22Rv1 (cell line): ENCODE data around the gene APOF.

Experiments
- H3K27ac ChIP-seq: fragments of 450-650 bp; 2 replicates; pipeline ENCODE4 v1.5.1; 2017
- ZFX ChIP-seq: fragments of 450-650 bp; IDR thresholded peaks from 2 replicates; pipeline ENCODE4 v1.6.1; 2017; ENCODE audit warnings: antibody characterized with exemption, borderline replicate concordance
- TF ChIP-seq, protein P1 (sequence below): fragments of 450-650 bp; IDR thresholded peaks from 2 replicates; pipeline ENCODE4 v1.5.1; 2017; ENCODE audit warnings: mild to moderate bottlenecking

The APOF gene

DNA sequence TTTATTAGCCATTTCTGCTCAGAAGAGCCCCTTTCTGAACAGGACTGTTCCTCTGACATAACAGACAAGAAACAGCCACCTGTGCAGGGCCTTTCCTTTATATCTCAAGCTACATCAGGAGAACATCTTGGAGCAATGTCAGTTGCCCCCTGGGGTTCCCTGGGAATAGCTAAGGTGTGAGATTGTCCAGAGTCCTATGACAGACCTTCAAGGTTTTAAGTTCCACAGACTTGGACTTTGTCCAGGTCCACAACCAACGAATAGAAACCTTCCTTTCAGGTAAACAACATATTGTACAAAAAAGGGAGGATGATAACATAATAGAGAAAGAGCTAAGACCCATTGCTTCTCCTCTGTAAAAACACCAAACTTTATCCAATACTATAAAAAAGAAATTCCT is 21.0 kb downstream of the APOF start:
- no peak for TF ChIP-seq ZFX
- TF ChIP-seq, protein P1, sequence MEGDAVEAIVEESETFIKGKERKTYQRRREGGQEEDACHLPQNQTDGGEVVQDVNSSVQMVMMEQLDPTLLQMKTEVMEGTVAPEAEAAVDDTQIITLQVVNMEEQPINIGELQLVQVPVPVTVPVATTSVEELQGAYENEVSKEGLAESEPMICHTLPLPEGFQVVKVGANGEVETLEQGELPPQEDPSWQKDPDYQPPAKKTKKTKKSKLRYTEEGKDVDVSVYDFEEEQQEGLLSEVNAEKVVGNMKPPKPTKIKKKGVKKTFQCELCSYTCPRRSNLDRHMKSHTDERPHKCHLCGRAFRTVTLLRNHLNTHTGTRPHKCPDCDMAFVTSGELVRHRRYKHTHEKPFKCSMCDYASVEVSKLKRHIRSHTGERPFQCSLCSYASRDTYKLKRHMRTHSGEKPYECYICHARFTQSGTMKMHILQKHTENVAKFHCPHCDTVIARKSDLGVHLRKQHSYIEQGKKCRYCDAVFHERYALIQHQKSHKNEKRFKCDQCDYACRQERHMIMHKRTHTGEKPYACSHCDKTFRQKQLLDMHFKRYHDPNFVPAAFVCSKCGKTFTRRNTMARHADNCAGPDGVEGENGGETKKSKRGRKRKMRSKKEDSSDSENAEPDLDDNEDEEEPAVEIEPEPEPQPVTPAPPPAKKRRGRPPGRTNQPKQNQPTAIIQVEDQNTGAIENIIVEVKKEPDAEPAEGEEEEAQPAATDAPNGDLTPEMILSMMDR, result no peak
- no peak overlapping the region for H3K27ac ChIP-seq

DNA sequence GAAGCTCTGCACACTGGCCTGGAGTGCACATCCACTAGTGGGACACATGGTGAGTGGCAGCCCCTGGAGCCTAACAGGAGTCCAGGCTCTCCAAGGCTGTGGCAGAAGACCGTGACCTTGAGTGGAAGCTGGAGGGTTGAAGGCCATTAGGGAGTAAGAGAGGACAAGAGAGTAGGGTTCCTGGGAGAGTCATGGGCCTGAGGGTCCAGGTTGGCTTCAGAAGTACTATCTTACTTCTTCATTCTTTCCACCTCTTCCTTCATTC is 23.6 kb downstream of the APOF start:
- H3K27ac ChIP-seq, result no peak overlapping the region
- TF ChIP-seq, protein P1, result no peak
- no peak for TF ChIP-seq ZFX

DNA sequence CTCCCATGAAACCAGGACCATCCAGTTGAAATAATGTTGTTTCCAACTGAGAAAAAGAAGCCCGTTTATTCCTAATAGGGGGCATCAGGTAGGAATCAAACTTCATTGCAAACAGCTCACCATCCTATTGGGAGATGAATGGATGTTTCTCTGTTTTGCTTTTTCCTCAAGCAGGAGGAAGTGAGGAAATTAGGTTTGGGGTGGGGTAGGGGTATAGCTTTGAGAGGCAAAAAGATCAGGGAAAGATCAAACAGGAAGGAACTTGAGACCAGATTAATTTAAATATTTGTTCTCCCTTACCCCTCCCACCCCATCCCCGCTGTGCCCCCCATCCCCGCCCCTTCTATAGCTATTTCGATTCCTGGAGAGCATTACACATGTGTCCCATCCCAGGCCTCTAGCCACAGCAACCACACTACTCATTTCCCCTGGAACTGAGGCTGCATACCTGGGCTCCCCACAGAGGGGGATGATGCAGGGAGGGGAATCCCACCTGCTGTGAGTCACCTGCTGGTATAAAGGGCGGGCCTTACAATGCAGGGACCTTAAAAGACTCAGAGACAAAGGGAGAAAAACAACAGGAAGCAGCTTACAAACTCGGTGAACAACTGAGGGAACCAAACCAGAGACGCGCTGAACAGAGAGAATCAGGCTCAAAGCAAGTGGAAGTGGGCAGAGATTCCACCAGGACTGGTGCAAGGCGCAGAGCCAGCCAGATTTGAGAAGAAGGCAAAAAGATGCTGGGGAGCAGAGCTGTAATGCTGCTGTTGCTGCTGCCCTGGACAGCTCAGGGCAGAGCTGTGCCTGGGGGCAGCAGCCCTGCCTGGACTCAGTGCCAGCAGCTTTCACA is 24.1 kb downstream of the APOF start, which contains the start of gene IL23A:
Gene IL23A (plus strand): TSS at position 577 of the 850 bp plus-strand sequence. CDS start 161 bp downstream, at position 738.
- TF ChIP-seq, protein P1, result no peak
- TF ChIP-seq ZFX, result no peak
- H3K27ac ChIP-seq, result no peak within 1 kb of the TSS

DNA sequence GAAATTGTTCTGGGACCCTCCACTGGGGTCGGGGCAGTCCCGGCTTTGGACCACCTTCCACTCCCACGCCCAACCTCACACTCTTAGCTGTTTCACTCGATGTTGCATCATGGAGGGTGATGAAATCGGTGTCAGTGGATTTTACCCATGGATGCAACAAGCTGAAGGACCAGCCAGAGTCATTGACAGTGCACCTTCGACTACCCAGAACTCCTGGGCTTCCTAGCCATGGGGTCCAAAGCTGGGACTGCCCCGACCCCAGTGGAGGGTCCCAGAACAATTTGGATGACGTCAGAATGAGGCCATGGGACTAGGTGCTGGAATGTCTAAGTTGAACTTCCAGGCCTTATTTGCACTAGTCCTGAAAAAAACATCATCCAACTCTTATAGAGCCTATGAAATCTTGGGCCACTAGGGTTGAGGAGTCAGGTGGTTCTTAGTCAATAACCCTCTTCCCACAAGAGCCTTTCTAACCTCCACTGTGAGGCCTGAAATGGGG is 24.9 kb downstream of the APOF start:
- H3K27ac ChIP-seq, result no peak overlapping the region
- TF ChIP-seq, protein P1, result no peak
- no peak for TF ChIP-seq ZFX

DNA sequence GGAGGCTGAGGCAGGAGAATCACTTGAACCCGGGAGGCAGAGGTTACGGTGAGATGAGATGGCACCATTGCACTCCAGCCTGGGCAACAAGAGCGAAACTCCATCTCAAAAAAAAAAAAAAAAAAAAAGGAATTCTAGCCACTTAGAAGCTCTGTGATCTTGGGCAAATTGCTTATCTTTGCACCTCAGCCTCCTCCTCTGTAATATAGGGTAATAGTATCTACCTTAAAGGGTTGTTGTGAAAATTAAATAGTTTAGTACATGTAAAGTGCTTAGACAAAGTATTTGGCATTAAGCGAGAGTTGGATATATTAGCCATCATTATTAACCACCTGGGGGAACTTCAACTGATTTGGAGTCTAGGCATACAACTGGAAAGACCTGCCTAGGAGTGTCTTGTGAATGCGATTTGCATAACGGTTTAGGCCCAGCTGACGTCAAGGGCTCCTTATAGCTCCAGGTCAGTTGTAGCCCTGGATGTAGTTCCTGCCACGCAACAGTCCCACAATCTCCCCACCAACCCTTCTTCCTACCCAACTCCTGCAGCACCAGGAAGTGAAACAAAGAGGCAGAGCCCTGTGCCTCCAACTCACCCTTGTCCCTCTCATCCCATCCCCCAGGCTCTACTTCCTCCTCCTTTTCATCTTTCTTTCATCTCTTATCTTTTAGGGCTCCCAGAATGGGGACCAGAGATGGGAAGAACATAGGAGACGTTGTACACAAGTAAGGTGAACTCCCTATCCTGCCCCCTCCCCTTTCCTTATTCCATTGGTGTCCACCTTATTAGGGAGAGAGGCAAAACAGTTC is 26.1 kb downstream of the APOF start:
- TF ChIP-seq ZFX, result no peak
- TF ChIP-seq, protein P1, result no peak

DNA sequence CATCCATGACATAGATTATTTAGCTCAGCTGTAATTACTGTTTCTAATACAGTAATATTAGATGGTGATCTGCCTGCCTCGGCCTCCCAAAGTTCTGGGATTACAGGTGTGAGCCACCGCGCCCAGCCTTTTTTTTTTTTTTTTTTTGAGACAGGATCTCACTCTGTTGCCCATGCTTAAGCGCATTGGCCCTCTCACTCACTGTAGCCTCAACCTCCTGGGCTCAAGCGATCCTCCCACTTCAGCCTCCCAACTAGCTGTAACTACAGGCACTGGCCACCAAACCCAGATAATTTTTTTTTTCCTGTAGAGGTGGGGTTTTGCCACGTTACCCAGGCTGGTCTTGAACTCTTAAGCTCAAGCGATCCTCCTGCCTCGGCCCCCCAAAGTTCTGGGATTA is 27.1 kb downstream of the APOF start:
- H3K27ac ChIP-seq, result peak overlapping the region; percentile 86; the same call in 1 of the 2 replicates

More for the DNA sequence above, 26.1 kb downstream of the APOF start:
- H3K27ac ChIP-seq, result no peak overlapping the region

DNA sequence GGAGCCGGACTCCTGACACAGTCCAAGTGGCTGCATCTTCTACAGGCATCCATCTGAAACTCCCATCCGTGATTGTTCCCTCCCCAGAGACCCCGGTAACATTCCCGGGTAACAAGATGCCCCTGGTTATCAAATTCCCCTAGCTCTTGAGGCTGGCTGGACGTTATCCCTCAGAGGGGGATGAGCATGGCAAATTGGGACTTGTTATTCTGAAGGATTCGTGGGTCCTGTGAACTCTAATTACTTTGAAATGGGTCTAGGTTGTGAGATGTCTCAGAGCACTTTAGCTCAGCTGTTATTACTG is 28.2 kb downstream of the APOF start:
- peak overlapping the region; percentile 86 for H3K27ac ChIP-seq
- no peak for TF ChIP-seq ZFX
- TF ChIP-seq, protein P1, result peak; percentile 60
